CMK (cell line): Measurements from ENCODE around the gene SPATA20.

Experiments
- DNase-seq: peaks from one replicate; pipeline ENCODE4 v3.0.0-alpha.2; 2010; ENCODE audit warnings: low read depth

The SPATA20 gene

DNA sequence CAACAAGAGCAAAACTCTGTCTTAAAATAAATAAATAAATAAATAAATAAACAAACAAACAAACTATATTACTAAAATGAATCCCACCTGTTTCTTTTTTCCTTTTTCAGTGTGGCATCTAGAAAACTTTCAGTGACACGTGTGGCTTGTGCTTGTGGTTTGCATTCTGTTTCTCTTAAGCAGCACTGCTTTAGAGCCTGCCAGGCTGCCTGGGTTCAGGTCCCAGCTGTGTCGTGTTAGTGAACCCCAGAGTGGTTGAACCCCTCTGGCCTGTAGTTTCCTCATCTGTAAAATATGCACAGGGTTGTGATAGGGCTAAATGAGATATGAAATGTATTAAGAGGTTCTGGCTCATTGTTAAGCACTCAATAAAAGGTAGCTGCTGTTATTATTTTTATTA is 26.5 kb upstream of the SPATA20 start:
- no peak for DNase-seq

DNA sequence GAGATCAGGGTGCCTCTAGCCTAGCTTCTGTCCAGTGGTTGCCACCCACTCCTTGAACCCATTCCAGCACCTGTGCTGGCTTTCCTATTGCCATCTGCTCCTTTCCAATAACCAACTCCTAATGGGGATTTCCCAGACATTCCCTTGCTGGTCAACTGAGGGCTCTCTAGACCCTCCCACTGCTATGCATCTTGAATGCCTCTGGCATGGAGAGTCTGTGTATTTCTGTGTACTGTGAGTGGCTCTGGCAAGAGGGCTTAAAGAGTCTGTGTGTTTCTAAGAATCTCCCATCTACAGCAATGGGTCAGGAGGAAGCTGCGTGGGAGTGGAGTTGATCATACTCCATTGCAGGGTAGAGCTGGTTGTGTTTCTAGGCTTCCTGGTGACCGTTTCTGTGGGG is 25.5 kb upstream of the SPATA20 start:
- DNase-seq, result no peak

GRCh38 chr17:50522766-50523165 is 24.2 kb upstream of the SPATA20 start:
- DNase-seq, result no peak

- no peak for DNase-seq
Measured at GRCh38 chr17:50523208-50523607, 23.8 kb upstream of the SPATA20 start.

- DNase-seq, result no peak
Measured at GRCh38 chr17:50524838-50525237, 22.1 kb upstream of the SPATA20 start.

GRCh38 chr17:50527155-50527762 is 19.7 kb upstream of the SPATA20 start:
- DNase-seq, result no peak

GRCh38 chr17:50527949-50528474 is 19.0 kb upstream of the SPATA20 start:
- DNase-seq, result no peak

DNA sequence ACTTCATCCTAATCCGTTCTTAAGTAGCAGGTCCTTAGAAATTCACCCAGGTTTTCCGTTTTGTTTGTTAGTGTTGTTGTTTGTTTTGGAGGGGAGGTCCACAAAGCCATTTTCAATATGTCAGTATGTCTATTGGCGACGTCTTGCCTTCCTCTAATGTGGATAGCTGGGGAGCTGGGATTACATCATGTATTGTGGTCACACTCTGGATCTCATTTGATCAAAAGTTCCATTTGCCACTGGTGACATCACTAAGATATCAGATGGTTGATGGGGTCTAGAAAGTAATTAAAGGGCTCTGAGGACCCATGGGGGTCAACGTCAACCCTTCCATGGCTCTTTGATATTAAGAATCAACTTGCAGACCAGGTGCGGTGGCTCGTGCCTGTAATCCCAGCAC is 17.1 kb upstream of the SPATA20 start:
- DNase-seq, result no peak

DNA sequence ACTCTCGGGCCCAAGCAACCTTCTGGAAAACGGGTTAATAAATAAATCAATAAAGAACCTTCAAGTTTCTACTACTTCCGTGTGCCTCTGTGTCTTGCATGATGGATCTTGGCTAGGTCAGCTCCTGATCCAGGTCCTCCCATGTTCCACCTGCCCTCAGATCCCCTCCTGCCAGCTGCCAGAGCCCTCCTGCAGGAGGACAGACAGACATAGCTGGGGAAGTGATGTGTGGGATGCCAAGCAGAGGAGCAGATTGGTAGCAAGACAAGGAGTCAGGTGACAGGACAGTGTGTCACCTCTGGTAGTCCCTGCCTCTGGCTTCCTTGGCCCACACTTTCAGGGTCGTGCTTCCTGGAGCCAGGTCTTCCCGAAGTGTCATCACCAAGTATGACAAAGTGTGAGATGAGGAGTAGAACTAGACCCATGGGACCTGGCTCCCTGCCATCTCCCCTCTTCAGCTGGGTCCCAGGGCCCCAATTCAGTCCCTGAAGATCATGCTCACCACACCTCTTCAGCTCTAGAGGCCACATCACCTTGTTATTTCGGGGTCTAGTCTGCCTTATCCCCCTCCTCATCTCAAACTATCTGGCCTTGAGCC is 15.4 kb upstream of the SPATA20 start:
- DNase-seq, result no peak

DNA sequence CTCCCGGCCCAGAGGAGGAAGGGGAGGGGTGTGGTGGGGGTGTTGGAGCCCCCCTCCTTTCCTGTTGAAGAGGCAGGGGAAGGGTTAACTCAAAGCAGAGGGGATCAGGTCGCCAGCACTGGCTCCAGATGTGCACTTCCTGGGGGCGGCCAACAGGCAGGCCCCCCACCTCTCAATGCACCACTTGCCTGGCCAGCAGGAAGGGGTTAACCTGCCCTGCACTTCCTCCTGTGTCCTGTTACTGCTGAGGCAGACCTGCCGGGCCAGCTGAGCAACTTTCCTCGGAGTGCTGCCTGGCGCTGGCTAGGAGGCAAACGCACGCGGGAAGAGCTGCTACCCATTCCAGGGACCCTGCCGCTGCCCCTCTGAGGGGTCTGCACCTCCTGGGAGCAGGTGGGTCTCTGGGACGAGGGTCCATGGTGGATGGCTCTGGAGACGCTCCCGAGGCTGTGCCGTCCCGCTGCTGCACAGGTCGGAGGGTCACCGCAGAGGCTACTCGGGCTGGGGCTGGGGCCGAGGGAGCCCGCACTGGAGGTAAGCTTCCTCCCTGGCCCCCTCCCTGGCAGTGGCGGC is 14.4 kb upstream of the SPATA20 start, which contains the start of gene EPN3:
EPN3 (plus strand) TSS at position 284 of the 573 bp plus-strand sequence. CDS start 3,822 bp downstream, outside the sequence.
- DNase-seq, result no peak

DNA sequence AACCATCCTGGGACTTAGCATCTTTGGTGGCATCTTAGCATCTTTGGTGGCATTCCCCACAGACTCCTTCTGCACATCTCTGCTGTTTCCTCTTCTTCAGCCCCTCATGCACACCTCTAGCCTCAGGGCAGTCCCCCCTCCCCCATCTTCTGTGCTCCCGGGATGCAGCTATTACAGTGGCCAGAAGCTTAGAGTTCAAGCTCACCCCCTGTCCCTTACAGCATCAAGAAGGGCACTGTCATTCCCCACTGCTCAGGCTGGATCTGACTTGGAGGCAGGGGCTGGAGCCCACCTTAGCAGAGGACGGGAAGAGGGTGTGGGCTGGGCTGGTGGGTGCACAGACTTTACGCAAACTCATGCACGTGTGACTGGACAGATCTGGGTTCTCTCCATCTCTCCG is 13.8 kb upstream of the SPATA20 start:
- no peak for DNase-seq

DNA sequence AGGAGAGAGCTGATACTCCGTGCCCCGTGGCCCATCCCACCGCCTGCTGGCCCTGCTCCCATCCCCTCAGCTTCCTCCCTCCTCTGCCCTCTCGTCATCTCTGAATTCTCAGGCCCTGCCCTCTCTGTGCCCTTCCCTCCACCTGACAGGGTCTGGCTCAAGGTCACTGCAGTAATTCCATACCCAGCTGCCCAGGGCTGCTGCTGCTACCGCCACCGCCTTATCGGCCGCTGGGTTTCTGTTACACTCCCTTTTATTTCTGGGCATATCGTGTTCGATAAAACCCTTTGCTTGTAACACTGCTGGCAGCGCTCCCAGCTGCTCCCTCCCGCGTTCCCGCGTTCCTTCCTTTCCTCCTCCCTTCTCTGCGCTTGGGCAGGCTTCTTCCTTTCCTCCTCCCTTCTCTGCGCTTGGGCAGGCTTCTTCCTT is 13.2 kb upstream of the SPATA20 start:
- no peak for DNase-seq

DNA sequence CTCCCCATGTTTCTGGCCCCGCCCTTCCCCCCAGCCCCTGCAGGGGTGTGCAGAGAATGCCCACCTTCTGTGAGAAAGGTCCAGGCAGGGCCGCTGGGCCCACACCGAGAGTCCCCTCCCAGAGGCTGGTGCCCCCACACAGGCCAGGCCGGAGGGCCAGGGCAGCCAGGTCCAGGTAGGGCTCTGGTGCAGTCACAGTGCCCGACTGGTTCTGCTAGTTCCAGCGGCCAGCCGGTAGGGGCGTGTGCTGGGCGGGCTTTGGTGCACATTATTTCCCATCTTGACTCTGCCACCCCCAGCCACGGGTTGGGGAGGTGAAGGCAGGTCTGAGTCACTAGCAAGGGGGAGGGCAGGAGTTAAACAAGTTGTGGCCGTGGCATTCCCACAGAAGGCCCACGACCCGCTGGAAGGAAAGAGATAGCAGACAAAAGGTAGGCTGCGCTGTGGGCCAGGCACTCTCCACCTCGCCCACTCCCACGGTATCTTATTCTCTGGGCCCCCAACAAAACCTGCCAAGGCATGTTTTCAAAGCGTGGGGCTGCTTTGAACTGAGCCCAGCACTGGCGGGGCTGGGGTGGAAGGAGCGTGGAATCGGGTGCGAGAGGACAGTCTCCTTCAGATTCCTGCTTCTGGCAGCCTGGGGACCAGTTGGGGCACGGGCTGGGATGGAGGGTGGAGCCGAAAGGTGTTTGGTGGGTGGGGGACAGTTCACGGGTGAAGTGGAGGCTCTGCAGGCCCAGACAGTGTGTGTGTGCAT is 12.6 kb upstream of the SPATA20 start:
- DNase-seq, result no peak

DNA sequence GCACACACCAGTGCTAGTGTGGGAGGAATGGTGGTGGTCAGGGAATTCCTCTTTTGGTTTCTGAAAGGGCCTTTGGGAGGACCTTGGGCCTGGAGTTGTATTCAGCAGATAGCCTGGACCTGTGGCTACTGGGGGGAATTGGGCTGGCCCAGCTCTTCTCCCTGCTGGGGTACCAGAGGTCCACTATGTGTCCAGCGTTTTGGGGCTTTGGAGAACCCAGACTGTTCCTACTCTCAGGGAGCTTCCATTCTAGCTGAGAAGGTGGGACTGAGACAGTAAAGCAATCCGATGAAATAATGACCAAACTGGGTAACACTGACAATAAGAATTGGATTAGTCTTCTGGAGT is 12.0 kb upstream of the SPATA20 start:
- no peak for DNase-seq

GRCh38 chr17:50535407-50535806 is 11.6 kb upstream of the SPATA20 start:
- no peak for DNase-seq

GRCh38 chr17:50536683-50537646 is 10.0 kb upstream of the SPATA20 start:
- no peak for DNase-seq

DNA sequence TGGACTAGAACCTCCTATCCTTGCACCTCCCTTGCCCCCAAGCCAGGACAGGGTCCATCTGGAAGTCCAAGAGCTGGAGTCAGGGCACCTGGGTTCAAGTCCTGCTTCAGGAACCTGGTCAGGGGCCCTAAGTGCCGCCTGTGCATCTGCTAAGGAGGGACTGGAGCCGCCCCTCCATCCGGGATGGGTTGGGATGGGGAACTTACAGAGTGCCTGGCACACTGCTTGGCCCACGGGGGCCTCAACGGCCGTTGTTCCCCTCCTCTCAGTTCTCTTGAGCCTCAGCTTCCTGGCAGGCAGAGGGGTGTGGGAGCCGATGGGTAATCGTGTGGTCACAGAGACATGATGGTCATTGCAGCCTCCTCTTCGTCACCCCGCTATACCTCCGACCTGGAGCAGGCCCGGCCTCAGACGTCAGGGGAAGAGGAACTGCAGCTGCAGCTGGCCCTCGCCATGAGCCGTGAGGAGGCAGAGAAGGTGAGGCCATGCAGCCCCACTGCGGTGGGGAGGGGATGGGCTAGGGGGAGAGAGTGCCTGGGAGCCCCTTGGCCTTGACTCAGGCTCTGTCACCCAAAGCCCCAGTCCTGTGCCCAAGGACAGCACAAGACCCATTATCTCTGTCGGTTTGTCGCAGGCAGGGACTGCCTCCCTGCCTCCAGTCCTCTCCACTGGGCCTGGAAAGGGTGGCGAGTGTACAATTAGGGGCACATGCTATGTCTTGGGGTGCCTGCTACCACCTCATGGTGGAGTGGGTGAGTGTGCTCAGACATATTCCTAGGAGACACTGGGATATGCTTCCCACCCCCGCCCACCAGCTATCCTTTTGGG is 9.0 kb upstream of the SPATA20 start:
- DNase-seq, result no peak

GRCh38 chr17:50538549-50539410 is 8.2 kb upstream of the SPATA20 start:
- no peak for DNase-seq

DNA sequence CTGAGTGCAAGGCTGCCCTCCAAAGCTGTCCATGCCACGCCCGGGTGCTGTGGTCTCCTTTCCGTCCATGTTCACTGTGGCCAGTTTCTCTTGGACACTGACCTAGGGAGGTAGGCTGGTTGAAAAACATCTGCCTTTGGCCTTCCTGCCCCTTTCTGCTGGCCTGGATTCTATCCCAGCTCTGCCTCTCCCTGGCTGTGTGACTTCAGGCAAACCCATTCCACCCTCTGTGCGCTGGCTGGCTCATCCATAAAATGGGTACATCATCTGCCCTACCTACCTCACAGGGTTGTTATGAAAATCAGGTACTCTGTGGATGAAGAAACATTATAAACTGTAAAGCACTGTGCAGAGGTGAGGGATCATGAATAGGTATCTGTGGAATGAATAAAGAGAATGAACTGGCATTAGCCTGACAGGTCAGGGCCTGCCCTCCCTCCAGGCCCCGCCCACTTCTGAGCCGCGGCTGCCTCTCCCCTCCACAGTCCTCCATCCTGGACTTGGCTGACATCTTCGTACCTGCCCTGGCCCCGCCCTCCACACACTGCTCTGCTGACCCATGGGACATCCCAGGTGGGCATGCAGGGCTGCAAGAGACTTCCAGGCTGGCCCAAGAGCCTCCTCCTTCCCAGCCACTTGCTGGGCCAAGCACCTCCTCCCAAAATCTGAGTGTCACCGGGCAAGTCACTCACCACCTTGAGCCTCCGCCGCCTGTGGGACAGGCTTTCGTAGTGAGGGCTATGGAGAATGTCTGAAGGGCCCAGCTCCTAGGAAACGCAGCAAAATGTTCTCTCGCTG is 7.0 kb upstream of the SPATA20 start:
- no peak for DNase-seq
